Hepatocyte (in vitro differentiated cells): ENCODE results near the gene ARHGAP11B.

Experiments
- EZH2 ChIP-seq: fragments of 200-600 bp; sonication (generic); IDR thresholded peaks from 2 replicates; pipeline ENCODE4 v1.6.1; 2016; ENCODE audit warnings: antibody characterized with exemption, mild to moderate bottlenecking, borderline replicate concordance
- EZH2phosphoT487 ChIP-seq: fragments of 200-600 bp; sonication (generic); IDR thresholded peaks from one replicate; pipeline ENCODE4 v1.6.1; 2018; ENCODE audit warnings: antibody characterized with exemption, mild to moderate bottlenecking, low read depth, moderate library complexity; ENCODE audit not compliant: unreplicated experiment, severe bottlenecking
- TF ChIP-seq, protein P1 (sequence below): fragments of 200-600 bp; sonication (generic); IDR thresholded peaks from 2 replicates; pipeline ENCODE4 v1.5.1; 2016; ENCODE audit warnings: antibody characterized with exemption, mild to moderate bottlenecking; ENCODE audit not compliant: poor library complexity

DNA sequence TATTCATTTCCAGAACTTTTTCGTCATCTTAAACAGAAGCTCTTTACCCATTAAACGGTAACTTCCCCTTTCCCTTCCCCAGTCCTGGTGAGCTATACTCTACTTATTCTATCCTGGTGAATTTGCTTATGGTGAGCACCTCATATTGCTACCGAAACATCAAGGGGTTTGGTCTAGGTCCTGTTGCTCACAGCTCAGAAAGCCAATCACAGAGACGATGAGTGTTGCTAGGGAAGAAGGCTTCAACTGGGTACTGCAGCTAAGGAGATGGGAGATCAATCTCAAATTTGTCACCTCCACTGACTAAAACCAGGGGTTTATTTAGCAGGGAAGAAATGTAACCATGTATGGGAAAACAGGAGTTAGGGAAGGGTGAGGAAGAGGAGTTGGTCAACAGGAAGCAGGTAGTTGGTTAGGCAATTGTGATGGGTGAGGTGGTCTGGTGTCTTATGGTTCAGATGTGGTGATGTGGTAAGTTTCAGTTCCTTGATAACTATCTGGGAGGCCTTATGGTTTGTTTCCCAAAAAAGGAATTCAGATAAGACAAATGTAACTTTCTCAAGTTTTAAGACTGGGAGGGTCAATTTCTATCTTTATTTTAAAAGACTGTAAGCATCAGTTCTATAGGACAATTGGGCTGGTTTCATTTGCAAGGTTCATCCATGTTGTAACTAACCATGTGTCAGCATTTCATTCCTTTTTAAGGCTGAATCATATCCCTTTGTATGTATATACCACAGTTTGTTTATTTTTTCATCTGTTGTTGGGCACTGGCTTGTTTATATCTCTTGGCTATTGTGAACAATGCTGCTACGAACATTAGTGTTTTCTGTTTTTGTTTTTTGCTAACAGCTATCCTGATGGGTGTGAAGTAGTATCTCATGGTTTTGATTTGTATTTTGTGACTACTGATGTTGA, 24.3 kb downstream of the ARHGAP11B start:
- no peak for TF ChIP-seq EZH2phosphoT487
- TF ChIP-seq, protein P1, sequence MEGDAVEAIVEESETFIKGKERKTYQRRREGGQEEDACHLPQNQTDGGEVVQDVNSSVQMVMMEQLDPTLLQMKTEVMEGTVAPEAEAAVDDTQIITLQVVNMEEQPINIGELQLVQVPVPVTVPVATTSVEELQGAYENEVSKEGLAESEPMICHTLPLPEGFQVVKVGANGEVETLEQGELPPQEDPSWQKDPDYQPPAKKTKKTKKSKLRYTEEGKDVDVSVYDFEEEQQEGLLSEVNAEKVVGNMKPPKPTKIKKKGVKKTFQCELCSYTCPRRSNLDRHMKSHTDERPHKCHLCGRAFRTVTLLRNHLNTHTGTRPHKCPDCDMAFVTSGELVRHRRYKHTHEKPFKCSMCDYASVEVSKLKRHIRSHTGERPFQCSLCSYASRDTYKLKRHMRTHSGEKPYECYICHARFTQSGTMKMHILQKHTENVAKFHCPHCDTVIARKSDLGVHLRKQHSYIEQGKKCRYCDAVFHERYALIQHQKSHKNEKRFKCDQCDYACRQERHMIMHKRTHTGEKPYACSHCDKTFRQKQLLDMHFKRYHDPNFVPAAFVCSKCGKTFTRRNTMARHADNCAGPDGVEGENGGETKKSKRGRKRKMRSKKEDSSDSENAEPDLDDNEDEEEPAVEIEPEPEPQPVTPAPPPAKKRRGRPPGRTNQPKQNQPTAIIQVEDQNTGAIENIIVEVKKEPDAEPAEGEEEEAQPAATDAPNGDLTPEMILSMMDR: no peak
- TF ChIP-seq EZH2: no peak
